ENCODE results near the gene POLR3GL.

Gene POLR3GL

GRCh38 chr1:145964328-145965118 lies at the start of gene POLR3GL, which contains the start of gene ANKRD34A:
Gene POLR3GL, plus strand, starts transcription at chr1:145964690. Its CDS starts 10,176 bp downstream, at chr1:145974866.
Gene ANKRD34A, minus strand, starts transcription at chr1:145964575. Its CDS starts 2,816 bp downstream, at chr1:145961759.
- no peak for TF ChIP-seq GATA3 (IDR thresholded peaks at IDR 0.05; ENCODE audit: low read depth, low read length)
- no peak for TF ChIP-seq GATA2 (IDR thresholded peaks at IDR 0.05; ENCODE audit: low read depth, low read length)

GRCh38 chr1:145916745-145917144 lies 47.7 kb upstream of the POLR3GL start:
- no peak for TF ChIP-seq GATA3 (IDR thresholded peaks at IDR 0.05; ENCODE audit: low read depth, low read length)
- TF ChIP-seq GATA2 (IDR thresholded peaks at IDR 0.05; ENCODE audit: low read depth, low read length), result no peak

GRCh38 chr1:145917595-145917994 lies 46.9 kb upstream of the POLR3GL start:
- TF ChIP-seq GATA3 (IDR thresholded peaks at IDR 0.05; ENCODE audit: low read depth, low read length), result no peak
- no peak for TF ChIP-seq GATA2 (IDR thresholded peaks at IDR 0.05; ENCODE audit: low read depth, low read length)

GRCh38 chr1:145918144-145918991 lies 46.1 kb upstream of the POLR3GL start, which contains the start of gene PEX11B:
Gene PEX11B, minus strand, starts transcription at chr1:145918717. Its CDS starts 29 bp downstream, at chr1:145918688.
- TF ChIP-seq GATA3 (IDR thresholded peaks at IDR 0.05; ENCODE audit: low read depth, low read length) (no peak), GATA2 (IDR thresholded peaks at IDR 0.05; ENCODE audit: low read depth, low read length) (no peak; the same call in 1 of the 2 replicates)

GRCh38 chr1:145918992-145919939 lies 45.2 kb upstream of the POLR3GL start:
- TF ChIP-seq GATA2 (IDR thresholded peaks at IDR 0.05; ENCODE audit: low read depth, low read length) (no peak), GATA3 (IDR thresholded peaks at IDR 0.05; ENCODE audit: low read depth, low read length) (no peak)

GRCh38 chr1:145922266-145922665 lies 42.2 kb upstream of the POLR3GL start:
- no peak for TF ChIP-seq GATA3 (IDR thresholded peaks at IDR 0.05; ENCODE audit: low read depth, low read length)
- TF ChIP-seq GATA2 (IDR thresholded peaks at IDR 0.05; ENCODE audit: low read depth, low read length), result no peak

GRCh38 chr1:145926686-145927062 lies 37.8 kb upstream of the POLR3GL start:
- TF ChIP-seq GATA3 (IDR thresholded peaks at IDR 0.05; ENCODE audit: low read depth, low read length) (no peak), GATA2 (IDR thresholded peaks at IDR 0.05; ENCODE audit: low read depth, low read length) (no peak)

GRCh38 chr1:145927063-145927886 lies 37.2 kb upstream of the POLR3GL start, which contains the start of gene RBM8A:
Gene RBM8A, minus strand, starts transcription at chr1:145927484. Its CDS starts 58 bp downstream, at chr1:145927426.
- TF ChIP-seq GATA3 (IDR thresholded peaks at IDR 0.05; ENCODE audit: low read depth, low read length) (no peak), GATA2 (IDR thresholded peaks at IDR 0.05; ENCODE audit: low read depth, low read length) (peak; percentile 86)

- TF ChIP-seq GATA2 (IDR thresholded peaks at IDR 0.05; ENCODE audit: low read depth, low read length), result no peak
- no peak for TF ChIP-seq GATA3 (IDR thresholded peaks at IDR 0.05; ENCODE audit: low read depth, low read length)
Observed at GRCh38 chr1:145927916-145928643, 36.4 kb upstream of the POLR3GL start.

- TF ChIP-seq GATA2 (IDR thresholded peaks at IDR 0.05; ENCODE audit: low read depth, low read length) (no peak), GATA3 (IDR thresholded peaks at IDR 0.05; ENCODE audit: low read depth, low read length) (no peak)
Observed at GRCh38 chr1:145935708-145936107, 28.8 kb upstream of the POLR3GL start.

GRCh38 chr1:145936247-145936646 lies 28.2 kb upstream of the POLR3GL start:
- no peak for TF ChIP-seq GATA3 (IDR thresholded peaks at IDR 0.05; ENCODE audit: low read depth, low read length)
- TF ChIP-seq GATA2 (IDR thresholded peaks at IDR 0.05; ENCODE audit: low read depth, low read length), result no peak

GRCh38 chr1:145937436-145937835 lies 27.1 kb upstream of the POLR3GL start:
- no peak for TF ChIP-seq GATA2 (IDR thresholded peaks at IDR 0.05; ENCODE audit: low read depth, low read length)
- no peak for TF ChIP-seq GATA3 (IDR thresholded peaks at IDR 0.05; ENCODE audit: low read depth, low read length)

Measured in SH-SY5Y (cell line).